GM04504 (cell line): Measurements from ENCODE around the gene GPX4.

Experiments
- DNase-seq: peaks from one replicate; pipeline ENCODE4 v3.0.0-alpha.2; 2012; ENCODE audit warnings: low read depth

GPX4 gene

DNA sequence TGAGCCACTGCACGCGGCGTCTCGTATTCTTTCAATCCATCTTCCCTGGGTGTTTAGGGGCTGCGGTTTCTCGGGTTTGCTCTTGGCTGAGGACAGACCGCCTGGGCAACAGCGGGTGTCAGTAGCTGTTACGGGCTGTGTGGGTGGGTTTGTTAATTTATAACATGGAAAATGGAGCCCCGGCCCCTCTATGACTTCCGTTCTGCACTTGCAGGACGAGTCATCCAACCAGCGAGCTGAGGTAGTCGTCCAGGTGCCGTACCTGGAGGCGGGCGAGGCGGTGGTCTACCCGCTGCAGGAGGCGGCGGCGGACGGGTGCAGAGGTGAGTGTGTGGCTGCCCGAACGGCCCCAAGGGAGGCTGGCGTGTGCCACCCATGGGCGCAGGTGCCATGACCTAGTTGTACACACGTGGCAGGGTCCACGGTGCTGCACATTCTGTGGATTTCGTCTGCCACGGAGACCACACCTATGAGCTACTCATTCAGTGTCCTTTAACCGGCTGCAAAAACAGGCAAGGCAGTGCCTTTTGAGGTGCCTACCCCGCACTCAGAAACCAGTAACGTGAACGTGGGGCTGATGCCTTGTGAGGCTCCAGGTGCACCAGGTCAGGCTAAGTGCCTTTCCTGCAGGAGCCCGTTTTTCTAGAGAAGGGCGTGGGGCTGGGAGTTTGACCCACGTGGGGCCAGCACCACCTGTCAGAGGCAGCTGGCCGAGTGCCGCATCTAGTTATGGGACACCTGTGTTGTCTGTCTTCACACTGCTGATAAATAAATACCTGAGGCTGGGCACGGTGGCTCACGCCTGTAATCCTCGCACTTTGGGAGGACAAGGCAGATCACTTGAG is 19.5 kb upstream of the GPX4 start:
- DNase-seq, result no peak

DNA sequence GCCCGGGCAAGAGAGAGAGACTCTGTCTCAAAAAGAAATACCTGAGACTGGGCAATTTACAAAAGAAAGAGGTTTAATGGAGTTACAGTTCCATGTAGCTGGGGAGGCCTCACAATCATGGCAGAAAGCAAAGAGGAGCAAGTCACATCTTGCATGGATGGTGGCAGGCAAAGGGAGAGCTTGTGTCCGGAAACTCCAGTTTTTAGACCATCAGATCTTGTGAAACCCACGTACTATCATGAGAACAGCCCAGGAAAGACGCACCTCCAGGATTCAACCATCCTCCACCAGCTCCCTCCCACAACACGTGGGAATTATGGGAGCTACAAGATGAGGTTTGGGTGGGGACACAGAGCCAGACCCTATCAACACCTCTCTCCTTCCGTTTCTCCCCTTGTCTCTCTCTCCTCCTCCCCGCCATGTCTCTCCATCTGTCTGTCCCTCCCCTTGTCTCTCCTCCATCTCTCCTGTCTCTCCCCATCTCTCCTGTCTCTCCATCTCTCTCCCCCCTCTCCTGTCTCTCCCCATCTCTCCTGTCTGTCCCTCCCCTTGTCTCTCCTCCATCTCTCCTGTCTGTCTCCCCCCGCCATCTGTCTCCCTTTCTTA is 18.6 kb upstream of the GPX4 start:
- DNase-seq, result no peak

DNA sequence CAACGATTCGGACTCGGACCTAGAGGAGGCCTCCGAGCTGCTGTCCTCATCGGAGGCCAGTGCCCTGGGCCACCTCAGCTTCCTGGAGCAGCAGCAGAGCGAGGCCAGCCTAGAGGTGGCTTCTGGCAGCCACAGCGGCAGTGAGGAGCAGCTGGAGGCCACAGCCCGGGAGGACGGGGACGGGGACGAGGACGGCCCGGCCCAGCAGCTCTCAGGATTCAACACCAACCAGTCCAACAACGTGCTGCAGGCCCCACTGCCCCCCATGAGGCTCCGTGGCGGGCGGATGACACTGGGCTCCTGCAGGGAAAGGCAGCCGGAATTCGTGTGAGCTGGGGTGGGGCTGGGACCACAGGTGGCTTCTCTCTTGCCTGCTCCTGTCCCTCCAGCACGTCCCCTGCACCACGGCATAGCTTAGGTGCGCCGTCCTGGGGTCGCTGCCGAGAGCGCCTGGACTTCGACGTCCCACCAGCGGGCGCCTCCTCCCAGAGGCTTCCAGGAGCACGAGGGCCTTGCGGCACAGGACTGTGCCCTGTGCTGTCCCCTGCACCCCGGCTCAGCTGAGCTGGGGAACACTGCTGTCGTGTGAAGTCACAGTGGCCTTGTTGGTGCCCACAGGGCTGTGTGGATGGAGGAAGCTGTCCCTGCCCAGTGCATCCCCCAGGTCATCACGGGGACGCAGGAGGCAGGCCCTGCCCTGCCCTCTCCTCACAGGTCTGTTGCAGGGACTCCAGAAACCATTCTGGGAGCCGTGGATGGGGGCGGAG is 17.9 kb upstream of the GPX4 start:
- DNase-seq, result no peak

GRCh38 chr19:1086613-1087012 is 17.2 kb upstream of the GPX4 start:
- DNase-seq, result no peak

DNA sequence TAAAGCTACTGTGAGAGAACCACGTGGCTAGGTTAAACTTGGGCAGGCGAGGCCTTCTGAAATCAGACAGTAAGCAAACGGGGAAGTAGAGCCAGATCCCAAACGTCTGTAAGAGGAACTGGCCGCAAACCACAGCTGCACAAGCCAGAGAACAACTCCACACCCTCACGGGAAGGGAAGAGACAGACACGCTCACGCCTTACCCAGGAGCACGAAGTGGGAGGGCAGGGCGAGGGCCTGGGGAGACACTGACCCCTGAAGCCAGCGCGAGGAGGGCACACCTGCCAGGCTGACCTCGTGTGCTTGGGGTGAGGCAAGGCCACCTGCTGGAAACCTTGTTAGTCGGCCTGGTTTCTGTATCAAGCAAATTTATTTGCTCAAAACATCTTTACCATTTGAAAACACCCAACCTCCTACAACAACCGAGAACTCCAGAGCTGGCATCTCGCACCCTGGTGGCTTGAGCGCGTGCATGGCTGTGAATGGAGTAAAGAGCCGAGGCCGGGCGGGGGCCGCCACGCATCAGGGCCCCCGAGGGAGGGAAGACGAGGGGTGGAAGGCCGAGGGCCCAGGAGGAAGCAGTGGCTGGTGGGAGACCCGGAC is 15.9 kb upstream of the GPX4 start:
- DNase-seq, result no peak

DNA sequence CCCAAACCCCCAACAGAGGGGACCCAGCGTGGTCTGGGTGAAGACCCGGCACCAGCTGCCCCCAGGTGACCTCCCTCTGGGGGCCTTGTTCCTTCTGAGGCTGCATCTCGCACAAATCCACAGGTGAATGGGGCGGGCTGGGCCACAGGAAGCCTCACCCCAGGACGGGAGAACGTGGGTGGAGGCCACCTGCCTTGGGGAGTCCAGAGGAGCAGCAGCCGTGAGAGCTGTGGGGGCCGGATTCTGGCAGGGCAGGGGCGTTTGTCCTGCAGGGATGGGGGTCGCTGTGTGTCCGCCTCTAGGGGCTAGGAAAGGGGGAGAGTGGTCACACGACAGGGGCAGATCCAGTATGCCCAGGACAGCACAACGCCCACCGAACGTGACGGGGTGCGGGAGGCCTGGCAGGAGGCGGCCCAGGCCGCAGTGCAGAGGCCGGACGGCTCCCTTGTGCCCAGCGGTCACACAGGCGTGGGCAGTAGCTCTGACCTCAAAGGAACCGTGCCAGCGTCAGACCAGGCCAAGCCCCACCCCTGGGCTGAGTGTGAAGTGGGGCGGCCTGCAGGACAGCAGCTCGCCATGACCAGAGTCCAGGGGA is 15.3 kb upstream of the GPX4 start:
- no peak for DNase-seq

- DNase-seq, result no peak
Observed at GRCh38 chr19:1089126-1089771, 14.5 kb upstream of the GPX4 start.

- no peak for DNase-seq
Observed at GRCh38 chr19:1089891-1090290, 13.9 kb upstream of the GPX4 start.

- no peak for DNase-seq
Observed at GRCh38 chr19:1090731-1091543, 12.9 kb upstream of the GPX4 start.

DNA sequence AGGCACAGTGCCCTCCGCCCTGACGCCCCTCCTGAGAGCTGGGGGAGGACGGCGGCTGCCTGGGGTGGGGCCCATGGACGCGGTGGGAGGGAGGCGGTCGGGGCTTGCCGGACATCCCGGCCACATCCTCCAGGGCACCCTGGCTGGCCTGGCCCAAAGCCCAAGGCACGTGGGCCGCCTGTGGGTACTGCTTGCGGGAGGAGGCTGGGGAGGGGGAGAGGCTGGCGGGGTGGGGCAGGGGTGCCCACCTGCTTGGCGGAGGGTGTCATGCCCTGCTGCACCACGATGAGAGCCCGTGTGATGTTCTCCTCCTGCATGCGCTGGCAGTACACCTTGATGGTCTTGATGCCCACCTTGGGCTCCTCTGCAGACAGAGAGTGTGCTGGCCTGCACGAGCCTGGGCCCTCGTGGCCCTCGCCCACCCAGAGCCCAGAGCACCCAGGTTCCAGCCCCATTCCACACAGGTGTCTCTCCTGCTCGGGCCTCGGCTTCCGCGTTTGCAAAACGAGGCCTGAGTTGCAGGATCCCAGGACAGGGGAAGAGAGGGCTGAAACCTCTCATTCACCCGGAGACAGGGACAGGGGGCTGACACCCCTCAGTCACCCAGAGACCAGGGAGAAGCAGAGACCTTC is 12.1 kb upstream of the GPX4 start:
- DNase-seq, result no peak

DNA sequence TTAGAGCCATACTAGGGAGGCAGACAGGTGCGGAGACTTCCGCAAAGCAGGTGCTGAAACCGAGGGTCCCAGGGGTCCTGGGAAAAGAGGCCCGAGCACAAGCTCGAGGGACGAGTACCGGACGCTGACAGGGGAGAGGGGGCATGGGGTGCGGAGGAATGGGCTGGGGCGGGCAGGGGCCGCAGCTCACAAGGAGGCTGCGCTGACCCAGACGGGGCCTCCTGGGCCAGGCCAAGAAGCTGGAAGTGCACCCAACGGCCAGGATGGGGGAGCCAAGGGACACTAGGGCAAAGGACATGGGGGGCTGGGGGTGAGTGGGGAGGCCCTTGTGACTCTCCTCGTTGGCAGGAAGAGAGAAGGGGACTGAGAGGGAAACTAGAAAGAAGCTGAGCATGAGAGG is 10.5 kb upstream of the GPX4 start:
- no peak for DNase-seq

- DNase-seq, result no peak
Observed at GRCh38 chr19:1093811-1094553, 9.8 kb upstream of the GPX4 start.

DNA sequence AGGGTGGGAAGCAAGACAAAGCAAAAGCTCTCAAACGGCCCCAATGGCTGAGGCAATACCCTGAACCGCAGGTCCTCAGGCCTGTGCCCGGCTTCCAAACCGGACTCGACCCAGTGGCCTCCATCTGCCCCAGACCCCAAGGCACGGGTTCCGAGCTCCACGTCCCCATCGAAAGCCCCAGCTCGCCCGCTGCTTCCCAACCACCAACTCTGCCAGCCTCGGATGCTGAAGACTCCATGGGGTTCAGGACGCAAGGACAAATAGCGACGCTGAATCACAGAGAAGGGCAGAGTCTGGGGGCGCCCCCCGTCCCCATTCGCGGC is 9.2 kb upstream of the GPX4 start:
- no peak for DNase-seq

DNA sequence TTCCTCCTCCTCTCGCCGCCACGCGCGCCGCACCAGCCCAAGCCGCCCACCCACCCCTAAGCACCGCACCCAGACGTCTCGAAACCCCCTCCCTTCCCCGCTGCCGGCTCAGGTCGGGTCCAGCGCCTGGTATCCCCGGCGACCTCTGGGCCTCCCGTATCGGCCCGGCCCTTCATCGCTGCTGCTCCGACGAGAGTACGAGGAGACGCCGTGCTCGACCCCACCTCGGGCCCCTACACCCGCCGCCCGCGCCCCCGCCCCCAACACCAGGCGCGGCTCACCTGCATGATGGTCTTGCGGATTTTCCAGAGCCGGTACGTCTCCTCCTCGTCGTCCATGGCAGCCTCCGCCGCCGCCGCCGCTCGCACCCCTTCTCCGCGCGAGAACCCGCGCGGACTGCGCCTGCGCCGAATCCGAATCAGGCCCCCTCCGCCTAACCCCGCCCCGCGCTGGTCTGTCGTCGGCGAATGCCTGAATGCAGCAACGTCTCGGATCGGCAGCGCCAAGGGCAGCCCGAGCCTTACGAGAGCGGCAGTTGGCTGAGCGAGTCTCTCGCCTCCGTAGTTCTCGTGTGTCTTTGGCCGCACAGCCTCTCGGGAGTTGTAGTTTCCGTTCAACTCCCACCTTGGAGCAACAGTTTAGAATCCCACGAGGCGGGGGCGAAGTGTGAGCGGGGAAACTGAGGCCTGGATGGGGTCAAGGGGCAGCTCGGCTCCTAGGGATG is 8.7 kb upstream of the GPX4 start, which contains the start of gene POLR2E:
TSS of gene POLR2E (minus strand) at position 398 of the 724 bp plus-strand sequence. CDS start at position 338, 60 bp downstream.
- peak; percentile 96 for DNase-seq

- DNase-seq, result no peak
Observed at GRCh38 chr19:1097810-1098176, 6.0 kb upstream of the GPX4 start.

DNA sequence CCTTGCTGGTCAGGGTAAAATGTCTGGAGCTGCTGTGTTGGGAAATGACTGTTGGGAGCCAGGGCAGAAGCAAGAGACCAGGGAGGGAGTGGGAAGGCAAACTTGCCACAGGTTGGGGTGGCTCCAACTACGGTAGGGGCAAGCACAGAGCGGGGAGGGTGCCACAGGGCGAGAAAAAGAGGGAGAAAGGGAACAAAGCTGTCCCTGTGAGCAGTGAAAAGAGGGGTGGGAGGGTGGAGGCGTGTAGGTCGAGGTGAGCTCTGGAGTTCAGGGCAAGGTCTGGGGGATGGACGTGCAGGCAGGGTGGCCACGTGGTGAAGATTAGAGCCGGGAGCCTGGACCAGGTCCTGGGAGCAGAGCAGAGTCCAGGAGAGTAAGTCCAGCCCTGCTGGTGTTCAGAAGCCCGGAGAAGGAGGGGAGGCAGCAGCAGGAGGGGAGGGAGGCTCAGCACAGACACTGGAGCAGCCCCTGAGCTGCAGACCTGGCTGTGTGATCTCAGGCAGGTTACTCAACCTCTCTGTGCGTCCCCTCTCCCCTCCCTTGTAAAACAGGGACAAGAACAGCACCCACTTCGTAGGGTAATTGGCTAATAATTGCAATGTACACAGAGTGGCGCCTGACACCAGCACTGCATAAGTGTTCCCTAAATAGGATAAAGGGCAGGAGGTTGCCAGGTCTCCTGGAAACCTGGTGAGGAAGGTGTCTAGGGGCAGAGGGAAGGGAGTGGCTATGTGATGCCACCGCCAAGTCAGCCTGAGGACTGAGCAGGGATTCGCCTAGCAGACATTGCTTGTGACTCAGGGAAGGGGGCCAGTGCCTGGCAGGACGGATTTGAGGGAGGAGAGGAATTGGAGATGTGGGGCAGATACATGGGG is 5.4 kb upstream of the GPX4 start:
- no peak for DNase-seq

GRCh38 chr19:1101337-1101698 is 2.5 kb upstream of the GPX4 start:
- DNase-seq, result no peak
